NCI-H1694 treated with DMSO at 0.1 percent for 48 hours (cell line): Measurements from ENCODE around the gene SNX11.
"Not testable (repeated sequence)": the region's sequence is repeated elsewhere in the genome, so short reads cannot be mapped to it uniquely, and the experiment has no call there.

Source experiments
- DNase-seq: peaks from one replicate; lab custom pipeline; 2025; lab: John Stamatoyannopoulos, UW

The SNX11 gene, protein sequence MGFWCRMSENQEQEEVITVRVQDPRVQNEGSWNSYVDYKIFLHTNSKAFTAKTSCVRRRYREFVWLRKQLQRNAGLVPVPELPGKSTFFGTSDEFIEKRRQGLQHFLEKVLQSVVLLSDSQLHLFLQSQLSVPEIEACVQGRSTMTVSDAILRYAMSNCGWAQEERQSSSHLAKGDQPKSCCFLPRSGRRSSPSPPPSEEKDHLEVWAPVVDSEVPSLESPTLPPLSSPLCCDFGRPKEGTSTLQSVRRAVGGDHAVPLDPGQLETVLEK

GRCh38 chr17:48107137-48108055 lies at the start of gene SNX11:
SNX11 (plus strand) TSS chr17:48107766; CDS start chr17:48112044, 4,278 bp downstream.
- peak; percentile 90 for DNase-seq

DNA sequence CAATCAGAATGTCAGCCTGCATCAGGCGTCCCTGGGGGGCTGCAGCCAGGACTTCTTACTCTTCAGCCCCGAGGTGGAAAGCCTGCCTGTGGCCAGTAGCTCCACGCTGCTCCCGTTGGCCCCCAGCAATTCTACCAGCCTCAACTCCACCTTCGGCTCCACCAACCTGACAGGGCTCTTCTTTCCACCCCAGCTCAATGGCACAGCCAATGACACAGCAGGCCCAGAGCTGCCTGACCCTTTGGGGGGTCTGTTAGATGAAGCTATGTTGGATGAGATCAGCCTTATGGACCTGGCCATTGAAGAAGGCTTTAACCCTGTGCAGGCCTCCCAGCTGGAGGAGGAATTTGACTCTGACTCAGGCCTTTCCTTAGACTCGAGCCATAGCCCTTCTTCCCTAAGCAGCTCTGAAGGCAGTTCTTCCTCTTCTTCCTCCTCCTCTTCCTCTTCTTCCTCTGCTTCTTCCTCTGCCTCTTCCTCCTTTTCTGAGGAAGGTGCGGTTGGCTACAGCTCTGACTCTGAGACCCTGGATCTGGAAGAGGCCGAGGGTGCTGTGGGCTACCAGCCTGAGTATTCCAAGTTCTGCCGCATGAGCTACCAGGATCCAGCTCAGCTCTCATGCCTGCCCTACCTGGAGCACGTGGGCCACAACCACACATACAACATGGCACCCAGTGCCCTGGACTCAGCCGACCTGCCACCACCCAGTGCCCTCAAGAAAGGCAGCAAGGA lies 49.0 kb upstream of the SNX11 start:
- no peak for DNase-seq

DNA sequence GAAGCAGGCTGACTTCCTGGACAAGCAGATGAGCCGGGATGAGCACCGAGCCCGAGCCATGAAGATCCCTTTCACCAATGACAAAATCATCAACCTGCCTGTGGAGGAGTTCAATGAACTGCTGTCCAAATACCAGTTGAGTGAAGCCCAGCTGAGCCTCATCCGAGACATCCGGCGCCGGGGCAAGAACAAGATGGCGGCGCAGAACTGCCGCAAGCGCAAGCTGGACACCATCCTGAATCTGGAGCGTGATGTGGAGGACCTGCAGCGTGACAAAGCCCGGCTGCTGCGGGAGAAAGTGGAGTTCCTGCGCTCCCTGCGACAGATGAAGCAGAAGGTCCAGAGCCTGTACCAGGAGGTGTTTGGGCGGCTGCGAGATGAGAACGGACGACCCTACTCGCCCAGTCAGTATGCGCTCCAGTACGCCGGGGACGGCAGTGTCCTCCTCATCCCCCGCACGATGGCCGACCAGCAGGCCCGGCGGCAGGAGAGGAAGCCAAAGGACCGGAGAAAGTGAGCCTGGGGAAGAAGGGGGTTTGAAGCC lies 48.4 kb upstream of the SNX11 start:
- DNase-seq, result no peak

DNA sequence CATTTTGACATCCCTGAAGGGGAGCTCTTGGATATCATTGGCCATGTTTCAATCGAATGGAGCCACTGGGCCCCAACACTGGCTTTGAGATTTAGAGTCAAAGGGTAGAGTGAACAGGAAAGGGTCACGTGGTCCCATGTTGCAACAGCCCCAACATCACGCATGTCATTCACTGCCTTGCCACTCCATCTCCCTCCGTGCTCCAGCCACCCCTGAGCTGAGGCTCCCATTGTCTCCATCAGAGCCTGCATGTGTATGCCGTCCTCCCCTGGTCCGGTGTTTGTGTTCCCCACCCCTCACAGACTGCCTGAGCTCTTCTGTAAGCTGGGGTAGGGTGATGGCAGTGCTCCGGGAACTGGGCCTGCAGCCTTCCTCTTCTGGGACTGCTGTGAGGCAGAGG lies 47.3 kb upstream of the SNX11 start:
- DNase-seq, result no peak

- no peak for DNase-seq
These were observed 45.3 kb upstream of the SNX11 start for GRCh38 chr17:48062273-48062672.

DNA sequence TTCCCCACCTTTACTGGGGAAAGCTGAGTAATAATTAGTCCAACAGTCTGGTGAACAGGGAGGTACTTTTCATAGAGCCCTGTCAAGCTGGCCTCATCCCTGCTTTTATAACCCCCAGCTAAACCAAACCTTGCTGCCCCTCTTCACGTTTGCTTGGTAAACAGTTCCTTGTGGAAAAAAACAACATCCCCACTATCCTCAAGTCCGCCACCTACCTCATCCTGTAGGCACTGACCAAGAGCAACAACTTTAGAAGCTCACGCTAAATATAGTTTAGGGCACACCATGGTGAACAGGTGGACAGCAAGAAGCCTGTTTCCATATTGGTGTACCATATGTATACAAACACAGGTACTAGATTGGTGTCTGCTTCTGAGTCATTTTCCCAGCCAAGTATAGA lies 42.9 kb upstream of the SNX11 start:
- no peak for DNase-seq

- DNase-seq, result no peak
These were observed 41.4 kb upstream of the SNX11 start for GRCh38 chr17:48066192-48066591.

- no peak for DNase-seq
These were observed 40.9 kb upstream of the SNX11 start for GRCh38 chr17:48066656-48067055.

DNA sequence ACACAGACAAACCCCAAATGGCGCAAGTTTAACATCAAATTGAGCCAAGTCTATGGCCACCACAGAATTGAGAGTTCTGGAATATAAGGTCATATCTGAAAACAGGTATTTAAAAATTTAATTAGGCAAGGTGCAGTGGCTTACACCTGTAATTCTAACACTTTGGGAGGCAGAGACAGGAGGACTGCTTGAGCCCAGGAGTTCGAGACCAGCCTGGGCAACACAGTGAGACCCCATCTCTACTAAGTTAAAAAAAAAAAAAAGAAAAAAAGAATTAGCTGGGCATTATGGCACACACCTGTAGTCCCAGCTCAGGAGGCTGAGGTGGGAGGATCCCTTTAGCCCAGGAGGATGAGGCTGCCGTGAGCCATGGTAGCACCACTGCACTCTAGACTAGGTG lies 40.3 kb upstream of the SNX11 start:
- no peak for DNase-seq

DNA sequence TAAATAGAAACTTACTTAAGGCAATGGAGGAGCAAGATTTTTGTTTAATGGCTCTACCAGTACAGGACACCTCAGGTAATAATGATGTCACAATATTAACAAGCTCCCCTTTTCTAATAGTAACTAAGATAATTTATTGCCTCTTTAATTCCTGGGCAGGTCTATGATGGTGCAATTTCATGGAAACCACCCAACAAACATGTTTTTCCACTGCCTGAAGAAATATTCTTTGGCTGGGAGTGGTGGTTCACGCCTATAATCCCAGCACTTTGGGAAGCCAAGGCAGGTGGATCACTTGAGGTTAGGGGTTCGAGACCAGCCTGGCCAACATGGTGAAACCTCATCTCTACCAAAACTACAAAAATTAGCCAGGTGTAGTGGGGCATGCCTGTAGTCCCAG lies 39.8 kb upstream of the SNX11 start:
- not testable (repeated sequence) for DNase-seq

DNA sequence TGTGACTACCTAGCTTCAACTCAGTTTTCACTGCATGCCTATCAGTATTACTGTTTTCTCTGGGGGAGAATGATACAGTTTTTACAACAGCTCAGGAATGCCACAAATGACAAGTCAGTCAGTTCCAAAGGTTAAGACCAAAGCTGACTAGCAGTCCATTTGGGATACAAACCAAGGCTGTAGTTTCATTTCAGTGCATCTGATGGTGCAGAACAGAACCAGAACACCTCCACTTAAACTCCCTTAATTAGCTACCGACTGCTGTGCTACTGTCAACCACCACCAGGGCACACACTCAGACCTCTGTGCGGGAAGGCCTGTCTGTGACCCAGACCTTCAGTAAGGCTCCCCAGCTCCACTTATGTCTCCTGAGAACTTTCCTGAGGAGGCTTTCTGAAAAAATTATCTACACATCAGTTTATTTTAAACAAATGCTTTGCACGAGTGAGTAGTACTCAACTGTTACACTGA lies 39.0 kb upstream of the SNX11 start:
- DNase-seq, result no peak

- no peak for DNase-seq
These were observed 37.4 kb upstream of the SNX11 start for GRCh38 chr17:48070195-48070594.

DNA sequence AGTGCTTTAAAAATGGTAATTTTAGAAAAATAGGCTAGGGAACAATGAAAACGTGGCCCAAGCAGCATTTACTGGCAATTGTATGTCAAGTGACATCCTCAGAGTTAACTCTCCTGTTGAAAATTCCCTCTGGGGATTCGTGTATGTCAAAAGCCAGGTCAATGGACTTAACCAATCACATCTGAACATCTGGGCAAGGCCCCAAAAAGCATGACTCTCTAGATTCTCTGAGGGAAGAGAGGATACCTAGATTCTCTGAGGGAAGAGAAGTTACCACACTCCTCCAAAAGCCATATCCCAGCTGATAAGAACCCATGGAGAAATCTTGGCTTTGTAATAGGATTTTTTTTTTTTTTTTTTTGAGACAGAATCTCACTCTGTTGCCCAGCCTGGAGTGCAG lies 35.9 kb upstream of the SNX11 start:
- DNase-seq, result no peak

GRCh38 chr17:48072811-48073210 lies 34.8 kb upstream of the SNX11 start:
- not testable (repeated sequence) for DNase-seq

DNA sequence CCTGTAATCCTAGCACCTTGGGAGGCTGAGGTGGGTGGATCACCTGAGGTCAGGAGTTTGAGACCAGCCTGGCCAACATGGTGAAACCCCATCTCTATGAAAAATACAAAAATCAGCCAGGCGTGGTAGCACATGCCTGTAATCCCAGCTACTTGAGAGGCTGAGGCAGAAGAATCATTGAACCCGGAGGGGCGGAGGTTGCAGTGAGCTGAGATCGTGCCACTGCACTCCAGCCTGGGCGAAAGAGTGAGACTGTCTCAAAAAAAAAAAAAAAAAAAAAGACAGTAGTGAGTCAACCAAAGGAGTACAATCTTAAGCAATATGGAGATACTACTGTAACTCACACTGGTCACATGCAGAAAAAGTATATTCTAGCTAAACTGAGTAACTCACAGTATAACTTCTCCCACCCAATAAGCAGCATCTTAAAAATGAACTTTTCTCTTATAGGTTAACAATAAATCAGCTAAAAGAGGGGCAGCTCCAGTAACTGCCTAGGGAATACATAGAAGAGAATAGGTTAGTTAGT lies 33.9 kb upstream of the SNX11 start:
- not testable (repeated sequence) for DNase-seq

DNA sequence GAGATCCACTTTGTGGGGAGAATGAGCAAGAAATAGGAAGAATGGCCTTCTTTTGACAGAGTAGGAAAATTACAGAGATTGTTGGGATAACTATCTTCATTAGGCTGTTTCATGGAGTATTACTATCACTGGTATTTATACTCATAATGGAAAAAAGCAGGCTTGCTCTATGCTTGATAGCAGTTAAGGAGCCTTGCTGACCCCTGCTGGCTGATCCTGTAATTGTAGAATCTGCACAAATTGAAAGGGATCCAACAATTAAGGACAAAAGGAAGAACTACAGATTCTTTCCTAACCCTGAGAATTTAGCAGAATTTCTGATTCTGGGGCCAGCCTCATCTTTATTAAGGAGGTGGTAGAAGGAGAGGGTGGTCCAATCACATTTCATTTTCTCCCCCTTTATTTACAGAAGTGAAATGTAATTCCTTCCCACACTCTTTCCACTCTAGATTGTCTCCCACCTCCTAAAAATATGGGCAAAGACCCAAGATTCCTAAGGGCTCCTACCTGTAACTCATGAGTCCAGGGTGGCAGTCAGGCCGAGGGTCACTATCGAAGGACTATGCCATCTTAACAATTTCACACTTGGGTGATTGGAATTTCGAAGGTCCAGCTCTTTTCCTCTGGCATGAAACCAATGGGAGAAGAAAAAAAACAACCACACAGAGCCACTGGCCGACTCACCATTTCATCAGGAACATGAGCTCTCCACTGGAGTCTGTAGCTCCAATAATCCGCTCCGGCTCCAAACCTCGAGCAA lies 33.1 kb upstream of the SNX11 start:
- DNase-seq, result peak; percentile 67

GRCh38 chr17:48077152-48077551 lies 30.4 kb upstream of the SNX11 start:
- not testable (repeated sequence) for DNase-seq

- DNase-seq, result no peak
These were observed 25.7 kb upstream of the SNX11 start for GRCh38 chr17:48081858-48082257.

GRCh38 chr17:48084932-48085331 lies 22.6 kb upstream of the SNX11 start:
- DNase-seq, result no peak

DNA sequence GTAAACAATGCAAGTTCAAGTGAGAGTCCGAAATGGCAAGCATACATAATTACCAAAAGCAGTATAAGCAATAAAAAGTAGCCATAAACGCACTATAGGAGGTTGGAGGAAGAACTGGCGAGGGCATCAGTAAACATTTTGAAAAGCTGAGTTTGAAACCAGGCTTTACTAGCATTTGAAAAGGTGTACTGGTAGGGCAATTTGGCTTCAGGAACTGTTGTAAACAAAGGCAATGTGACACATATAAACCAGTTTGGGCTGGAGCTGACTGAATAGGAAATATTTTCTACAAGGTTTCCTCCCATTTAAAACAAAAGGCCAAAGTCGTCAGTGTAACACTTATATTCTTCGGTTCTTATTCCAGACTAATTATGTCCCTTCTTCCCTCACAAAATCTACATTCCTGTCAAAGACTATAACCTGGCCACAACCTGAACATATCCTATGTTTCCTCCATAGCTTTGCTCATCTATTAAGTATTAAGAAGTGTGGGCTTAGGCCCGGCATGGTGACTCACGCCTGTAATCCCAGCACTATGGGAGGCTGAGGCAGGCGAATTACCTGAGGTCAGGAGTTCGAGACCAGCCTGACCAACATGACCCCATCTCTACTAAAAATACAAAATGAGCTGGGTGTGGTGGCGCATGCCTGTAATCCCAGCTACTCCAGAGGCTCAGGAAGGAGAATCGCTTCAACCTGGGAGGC lies 14.1 kb upstream of the SNX11 start:
- no peak for DNase-seq

GRCh38 chr17:48095611-48096010 lies 12.0 kb upstream of the SNX11 start:
- DNase-seq, result no peak
